Neutrophil (primary cell): ENCODE data around the gene ANKS1B.

Experiments
- H3K27ac ChIP-seq: fragments of 200-600 bp; sonication (generic); 2 replicates; pipeline ENCODE4 v1.5.1; 2016; ENCODE audit warnings: mild to moderate bottlenecking, moderate library complexity
- H3K27me3 ChIP-seq: fragments of 200-600 bp; sonication (generic); 2 replicates; pipeline ENCODE4 v1.6.0; 2016; ENCODE audit warnings: mild to moderate bottlenecking
- H3K36me3 ChIP-seq: fragments of 200-600 bp; sonication (generic); 2 replicates; pipeline ENCODE4 v1.5.1; 2017
- H3K4me1 ChIP-seq, 2 experiments: fragments of 200-600 bp in 1 of 2; sonication (generic) in 1 of 2; 1 replicate in 1 of 2; 2 replicates in 1 of 2; pipeline versions ENCODE4 v1.5.1 to v1.6.1; 2013 to 2016; ENCODE audit warnings: low read depth in 1 of 2, low read length in 1 of 2, mild to moderate bottlenecking in 1 of 2, moderate library complexity in 1 of 2; ENCODE audit not compliant: control insufficient read depth in 1 of 2, insufficient read depth in 1 of 2
- H3K4me3 ChIP-seq, 2 experiments: fragments of 200-600 bp in 1 of 2; sonication (generic) in 1 of 2; 1 replicate in 1 of 2; 2 replicates in 1 of 2; pipeline ENCODE4 v1.5.1; 2013 to 2016; ENCODE audit warnings: low read depth in 1 of 2, low read length in 1 of 2, mild to moderate bottlenecking in 1 of 2, moderate library complexity in 1 of 2
- H3K9me3 ChIP-seq: fragments of 200-600 bp; sonication (generic); 2 replicates; pipeline ENCODE4 v1.5.1; 2016
- CTCF ChIP-seq: fragments of 200-600 bp; sonication (generic); IDR thresholded peaks from 2 replicates; pipeline ENCODE4 v1.5.1; 2016; ENCODE audit warnings: antibody characterized with exemption

The ANKS1B gene

GRCh38 chr12:98912401-98912974 is 1072.2 kb downstream of the ANKS1B start:
- peaks cover 10% of the 10 kb centered on the region for H3K27me3 ChIP-seq
- H3K36me3 ChIP-seq, result no peaks in the 10 kb centered on the region
- no peak for TF ChIP-seq CTCF
- no peak overlapping the region for H3K4me3 ChIP-seq
- H3K4me1 ChIP-seq, result no peaks in the 10 kb centered on the region
- no peak overlapping the region for H3K27ac ChIP-seq
- H3K9me3 ChIP-seq, result no peaks in the 10 kb centered on the region

GRCh38 chr12:98911396-98911795 is 1073.3 kb downstream of the ANKS1B start:
- H3K4me1 ChIP-seq, result no peaks in the 10 kb centered on the region
- no peaks in the 10 kb centered on the region for H3K36me3 ChIP-seq
- H3K4me3 ChIP-seq, result no peak overlapping the region
- H3K27ac ChIP-seq, result no peak overlapping the region
- H3K27me3 ChIP-seq, result peaks cover 10% of the 10 kb centered on the region
- no peaks in the 10 kb centered on the region for H3K9me3 ChIP-seq
- TF ChIP-seq CTCF, result no peak

GRCh38 chr12:98909746-98910145 is 1075.0 kb downstream of the ANKS1B start:
- no peak overlapping the region for H3K4me3 ChIP-seq
- no peak for TF ChIP-seq CTCF
- H3K27me3 ChIP-seq, result peaks cover 10% of the 10 kb centered on the region
- no peaks in the 10 kb centered on the region for H3K36me3 ChIP-seq
- H3K9me3 ChIP-seq, result no peaks in the 10 kb centered on the region
- H3K27ac ChIP-seq, result no peak overlapping the region
- H3K4me1 ChIP-seq, result no peaks in the 10 kb centered on the region

GRCh38 chr12:98908866-98909265 is 1075.9 kb downstream of the ANKS1B start:
- no peak for TF ChIP-seq CTCF
- peaks cover 10% of the 10 kb centered on the region for H3K27me3 ChIP-seq
- no peaks in the 10 kb centered on the region for H3K36me3 ChIP-seq
- H3K27ac ChIP-seq, result no peak overlapping the region
- no peaks in the 10 kb centered on the region for H3K4me1 ChIP-seq
- H3K9me3 ChIP-seq, result no peaks in the 10 kb centered on the region
- no peak overlapping the region for H3K4me3 ChIP-seq

- H3K27me3 ChIP-seq, result peaks cover 14% of the 10 kb centered on the region
These were observed 1080.9 kb downstream of the ANKS1B start for GRCh38 chr12:98903875-98904274.

More at GRCh38 chr12:98903875-98904274, 1080.9 kb downstream of the ANKS1B start:
- no peaks in the 10 kb centered on the region for H3K9me3 ChIP-seq
- no peaks in the 10 kb centered on the region for H3K36me3 ChIP-seq
- no peak for TF ChIP-seq CTCF
- no peak overlapping the region for H3K27ac ChIP-seq
- H3K4me1 ChIP-seq, result no peaks in the 10 kb centered on the region
- no peak overlapping the region for H3K4me3 ChIP-seq
